ENCODE data around the gene LRG1.

The LRG1 gene

DNA sequence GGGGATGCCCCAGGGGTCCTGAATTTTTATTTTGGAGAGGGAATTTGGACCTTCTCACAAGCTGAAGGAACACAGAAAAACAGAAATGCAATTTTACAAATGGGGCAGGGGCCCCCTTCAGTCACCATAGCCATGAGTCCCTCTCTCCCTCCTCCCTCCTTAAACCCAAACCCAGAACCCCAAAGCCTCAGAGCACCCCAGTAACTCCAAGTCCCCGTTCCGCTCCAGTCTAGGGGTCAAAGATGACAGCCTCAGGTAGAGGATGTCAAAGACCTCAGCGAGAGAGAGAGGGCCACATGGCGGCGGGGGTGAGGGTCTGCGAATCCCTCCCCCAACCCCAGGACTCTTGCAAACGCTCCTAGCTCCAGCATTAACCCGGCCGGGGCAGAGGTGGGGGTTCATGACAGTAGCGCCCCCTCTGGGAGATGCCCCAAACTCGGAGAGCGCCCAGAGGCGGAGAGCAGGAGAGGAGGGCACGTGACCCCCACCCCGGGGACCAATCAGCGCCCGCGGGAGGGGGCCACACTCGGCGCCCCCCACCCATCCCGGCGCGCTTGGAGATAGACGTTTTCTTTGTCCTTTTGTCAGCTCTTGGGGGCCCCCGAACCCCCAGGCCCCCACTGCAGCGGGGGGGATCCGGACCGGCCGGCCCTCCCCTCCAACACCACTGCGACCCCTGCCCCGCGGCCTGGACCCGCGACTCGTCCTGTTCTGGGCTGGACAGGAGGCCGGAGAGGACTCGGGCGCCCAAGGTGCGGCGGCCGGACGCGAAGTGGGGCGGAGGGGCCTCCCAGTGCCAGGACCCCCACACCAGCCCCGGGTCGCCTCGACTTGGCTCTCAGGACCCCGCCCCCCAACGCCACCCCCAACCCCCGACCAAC is 40.4 kb upstream of the LRG1 start:
- no peak for DNase-seq (ENCODE audit: low read depth)
- no peak overlapping the region for H3K4me3 ChIP-seq (ENCODE audit: low read depth, low read length)
- TF ChIP-seq CTCF (IDR thresholded peaks at IDR 0.05; ENCODE audit: control insufficient read depth, extremely low read depth, insufficient read depth) = no peak

- H3K4me3 ChIP-seq (ENCODE audit: low read depth, low read length) = no peak overlapping the region
- TF ChIP-seq CTCF (IDR thresholded peaks at IDR 0.05; ENCODE audit: control insufficient read depth, extremely low read depth, insufficient read depth) = no peak
- no peak for DNase-seq (ENCODE audit: low read depth)
Observed at GRCh38 chr19:4579389-4579788, 39.6 kb upstream of the LRG1 start.

GRCh38 chr19:4578552-4579248 is 38.9 kb upstream of the LRG1 start:
- TF ChIP-seq CTCF (IDR thresholded peaks at IDR 0.05; ENCODE audit: control insufficient read depth, extremely low read depth, insufficient read depth) = no peak
- no peak overlapping the region for H3K4me3 ChIP-seq (ENCODE audit: low read depth, low read length)

DNA sequence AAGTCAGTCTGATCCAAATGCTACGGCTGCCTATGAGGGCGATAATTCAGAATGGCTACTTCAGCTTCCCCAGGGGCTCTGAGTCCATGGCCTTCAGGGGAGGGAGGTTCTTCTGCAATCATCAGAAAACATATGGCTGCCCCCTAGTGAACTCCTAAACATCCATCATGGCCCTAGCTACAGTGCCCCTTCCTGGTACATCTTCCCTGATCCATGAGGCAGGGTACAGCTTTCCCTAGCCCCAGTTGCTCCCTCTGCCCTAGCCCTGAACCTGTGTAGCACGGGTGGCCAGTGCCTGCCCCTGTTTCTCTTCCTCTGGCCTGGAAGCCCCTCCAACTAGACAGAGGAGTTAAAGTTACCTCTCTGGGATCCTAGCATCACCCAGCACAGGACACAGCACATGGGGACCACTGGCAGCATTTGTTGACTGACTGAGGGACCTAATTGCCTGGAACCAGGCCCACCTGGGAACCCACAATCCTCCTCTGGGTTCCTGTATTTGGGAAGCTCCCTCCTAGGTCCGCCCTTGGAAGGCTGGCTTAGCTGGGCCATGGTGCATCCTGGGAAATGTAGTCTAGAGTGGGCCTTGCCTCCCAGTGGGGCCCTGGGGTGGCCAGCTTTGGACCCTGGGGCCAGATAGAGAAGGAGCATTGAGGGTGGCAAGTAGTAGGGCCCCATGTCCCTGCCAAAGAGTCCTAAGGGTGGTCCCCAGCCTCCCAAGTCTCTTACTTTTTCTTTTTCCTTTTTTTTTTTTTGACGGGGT is 37.4 kb upstream of the LRG1 start:
- DNase-seq (ENCODE audit: low read depth) = no peak
- no peak overlapping the region for H3K4me3 ChIP-seq (ENCODE audit: low read depth, low read length)
- TF ChIP-seq CTCF (IDR thresholded peaks at IDR 0.05; ENCODE audit: control insufficient read depth, extremely low read depth, insufficient read depth) = no peak

More at GRCh38 chr19:4578552-4579248, 38.9 kb upstream of the LRG1 start:
- no peak for DNase-seq (ENCODE audit: low read depth)

DNA sequence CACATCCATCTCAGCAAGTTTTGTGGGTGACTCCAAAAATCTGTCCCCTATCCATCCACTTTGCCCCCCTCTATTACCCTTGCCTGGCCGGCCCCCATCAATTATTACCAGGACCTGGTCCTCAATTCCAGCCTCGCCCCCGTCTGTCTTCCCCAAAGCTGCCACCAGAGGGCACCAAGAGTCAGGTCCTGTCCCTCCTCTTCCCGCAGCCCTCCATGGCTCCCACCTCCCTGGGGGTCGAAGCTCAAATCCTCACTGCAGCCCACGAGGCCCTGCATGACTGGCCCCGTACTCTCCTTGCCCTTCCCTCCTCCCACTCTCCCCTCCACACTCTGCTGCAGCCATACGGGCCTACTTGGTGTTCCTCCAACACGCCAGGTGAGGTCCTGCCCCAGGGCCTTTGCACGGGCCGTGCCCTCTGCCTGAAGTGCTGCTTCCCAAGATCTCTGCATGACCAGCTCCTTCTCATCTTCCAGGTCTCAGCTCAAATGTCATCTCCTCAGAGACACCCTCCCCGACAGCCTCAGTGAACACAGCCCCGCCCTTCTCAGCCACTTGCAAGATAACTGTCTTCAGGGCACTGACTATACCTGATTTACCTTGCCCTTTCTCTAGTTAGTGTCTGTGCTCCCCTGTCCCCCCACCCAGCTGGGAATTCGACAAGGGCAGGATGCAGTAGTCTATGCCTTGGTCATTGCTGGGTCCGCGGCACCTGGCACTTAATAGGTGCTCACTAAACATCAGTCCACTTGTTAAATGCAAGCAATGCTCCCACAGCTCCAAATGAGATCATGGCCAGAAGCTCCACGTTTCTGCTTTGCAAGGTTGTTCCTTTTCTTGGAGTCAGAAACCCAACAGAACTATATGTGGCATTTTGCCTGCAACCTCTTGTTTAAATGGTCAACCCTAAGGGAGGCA is 36.4 kb upstream of the LRG1 start:
- DNase-seq (ENCODE audit: low read depth) = no peak
- no peak overlapping the region for H3K4me3 ChIP-seq (ENCODE audit: low read depth, low read length)
- peak; percentile 34 for TF ChIP-seq CTCF (IDR thresholded peaks at IDR 0.05; ENCODE audit: control insufficient read depth, extremely low read depth, insufficient read depth)

Data from LNCaP clone FGC (cell line).